Ascending aorta (tissue), 2 donors: ENCODE data around the gene KIF16B. TPM values are rescaled to one million over a fixed set of nuclear protein-coding genes. Genes with fewer than 3 reads are reported as not detected.

ENCODE experiments used
- DNase-seq, 2 donors: peaks; one replicate each; pipeline ENCODE4 v3.0.0-alpha.2; 2019; ENCODE audit warnings: low spot score in 2 of 2
- H3K27ac ChIP-seq, 2 donors: fragments of 200-600 bp; sonication (generic); one replicate each; pipeline ENCODE4 v1.5.1; 2016 to 2017; ENCODE audit warnings: mild to moderate bottlenecking in 1 of 2
- H3K27me3 ChIP-seq: fragments of 200-600 bp; sonication (generic); one replicate; pipeline ENCODE4 v1.5.1; 2017
- H3K36me3 ChIP-seq, 2 donors: fragments of 200-600 bp; sonication (generic); one replicate each; pipeline ENCODE4 v1.5.1; 2016
- H3K4me1 ChIP-seq, 2 donors: fragments of 200-600 bp; sonication (generic); one replicate each; pipeline ENCODE4 v1.5.1; 2016 to 2017; ENCODE audit warnings: mild to moderate bottlenecking in 1 of 2
- H3K4me3 ChIP-seq, 2 donors: fragments of 200-600 bp; sonication (generic); one replicate each; pipeline ENCODE4 v1.5.1; 2016 to 2017; ENCODE audit warnings: mild to moderate bottlenecking in 1 of 2
- H3K9me3 ChIP-seq, 2 donors: fragments of 200-600 bp; sonication (generic); one replicate each; pipeline ENCODE4 v1.5.1; 2016
- intact Hi-C: fragments of 100-400 bp; cut with DNase I; formaldehyde crosslinking; loops from one replicate; pipeline ENCODE4 v1.15.1; 2023
- total RNA-seq: library from RNA; depleted of rRNA; stranded (reverse); fragments of >200 nt; gene quantifications from one replicate; pipeline ENCODE4 v1.1.0, GENCODE V29; 2016
- TF ChIP-seq, protein P1 (sequence below), 3 experiments: fragments of 200-600 bp in 2 of 3; fragments of 450-650 bp in 1 of 3; sonication (generic) in 2 of 3; IDR thresholded peaks; one replicate each; pipeline ENCODE4 v1.5.1; 2016 to 2019; ENCODE audit warnings: antibody characterized with exemption in 3 of 3, mild to moderate bottlenecking in 1 of 3, moderate library complexity in 1 of 3

KIF16B gene
- total RNA-seq, 1 donor from 2014 or later, result 6.3 TPM

DNA sequence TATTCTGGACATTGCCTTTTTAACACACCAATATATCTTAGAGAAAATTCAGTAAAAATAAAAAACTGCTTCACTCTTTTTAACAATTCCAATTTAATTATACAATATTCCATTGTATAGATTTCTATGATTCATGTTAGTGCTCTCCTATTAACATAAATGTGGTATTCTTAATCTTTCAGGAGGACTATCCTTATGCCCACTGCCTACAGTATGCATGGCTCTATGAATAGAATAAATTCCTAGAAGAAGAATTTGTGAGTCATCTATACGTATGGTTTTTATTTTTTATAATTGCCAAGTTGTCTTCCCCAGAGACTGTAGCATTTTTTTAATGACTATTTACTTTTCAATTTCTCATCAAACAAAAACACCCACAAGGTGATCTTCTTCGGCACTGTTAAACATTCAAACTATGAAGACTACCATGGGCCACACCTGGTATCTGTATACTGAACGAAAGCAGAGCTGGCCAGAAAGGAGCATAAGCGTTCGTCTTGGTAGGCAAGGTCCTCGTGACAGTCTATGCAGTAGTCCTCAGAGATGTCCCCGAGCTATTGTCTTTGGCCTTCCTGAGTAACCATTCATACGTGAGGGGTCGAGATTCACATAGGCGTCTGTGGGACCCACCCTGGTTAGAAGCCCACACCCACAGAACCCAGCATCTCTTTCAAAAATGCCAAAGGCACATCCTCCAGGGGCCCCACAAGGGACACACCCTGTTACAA, 74.6 kb downstream of the KIF16B start:
- peaks cover 1 to 17% of the 10 kb centered on the region in 2 donors for H3K36me3 ChIP-seq
- intact Hi-C loops, result no loop called here
- no peaks in the 10 kb centered on the region for H3K4me1 ChIP-seq
- no peaks in the 10 kb centered on the region for H3K9me3 ChIP-seq
- TF ChIP-seq, protein P1, sequence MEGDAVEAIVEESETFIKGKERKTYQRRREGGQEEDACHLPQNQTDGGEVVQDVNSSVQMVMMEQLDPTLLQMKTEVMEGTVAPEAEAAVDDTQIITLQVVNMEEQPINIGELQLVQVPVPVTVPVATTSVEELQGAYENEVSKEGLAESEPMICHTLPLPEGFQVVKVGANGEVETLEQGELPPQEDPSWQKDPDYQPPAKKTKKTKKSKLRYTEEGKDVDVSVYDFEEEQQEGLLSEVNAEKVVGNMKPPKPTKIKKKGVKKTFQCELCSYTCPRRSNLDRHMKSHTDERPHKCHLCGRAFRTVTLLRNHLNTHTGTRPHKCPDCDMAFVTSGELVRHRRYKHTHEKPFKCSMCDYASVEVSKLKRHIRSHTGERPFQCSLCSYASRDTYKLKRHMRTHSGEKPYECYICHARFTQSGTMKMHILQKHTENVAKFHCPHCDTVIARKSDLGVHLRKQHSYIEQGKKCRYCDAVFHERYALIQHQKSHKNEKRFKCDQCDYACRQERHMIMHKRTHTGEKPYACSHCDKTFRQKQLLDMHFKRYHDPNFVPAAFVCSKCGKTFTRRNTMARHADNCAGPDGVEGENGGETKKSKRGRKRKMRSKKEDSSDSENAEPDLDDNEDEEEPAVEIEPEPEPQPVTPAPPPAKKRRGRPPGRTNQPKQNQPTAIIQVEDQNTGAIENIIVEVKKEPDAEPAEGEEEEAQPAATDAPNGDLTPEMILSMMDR (IDR thresholded peaks at IDR 0.05), result no peak
- DNase-seq, result no peak
- H3K27me3 ChIP-seq, result no peaks in the 10 kb centered on the region
- H3K27ac ChIP-seq, result no peak overlapping the region
- H3K4me3 ChIP-seq, result no peak overlapping the region

DNA sequence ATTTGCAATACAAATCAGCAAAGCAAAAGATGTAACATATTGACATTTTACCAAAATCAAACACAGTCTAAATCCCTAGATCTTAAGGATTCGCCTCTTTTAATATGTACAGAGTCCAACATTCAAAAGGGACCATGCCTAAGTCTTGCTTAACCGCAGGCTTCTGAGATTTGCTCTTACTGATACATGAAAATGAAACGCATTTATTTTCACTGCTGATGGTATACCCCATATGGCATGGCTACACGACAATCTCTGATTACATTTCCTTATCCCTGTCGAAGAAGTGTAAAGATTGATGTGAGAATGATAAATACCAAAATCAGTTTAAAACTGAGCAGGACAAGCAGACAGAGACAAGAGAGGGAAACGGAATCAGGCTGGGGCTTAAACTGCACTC, 75.4 kb downstream of the KIF16B start:
- Histone ChIP-seq H3K36me3 (peaks cover 0 to 16% of the 10 kb centered on the region in 2 donors), H3K27ac (no peak overlapping the region), H3K9me3 (no peaks in the 10 kb centered on the region), H3K4me1 (no peaks in the 10 kb centered on the region), H3K27me3 (no peaks in the 10 kb centered on the region), H3K4me3 (no peak overlapping the region)
- TF ChIP-seq, protein P1 (IDR thresholded peaks at IDR 0.05), result no peak
- intact Hi-C loops, result no loop called here
- no peak for DNase-seq

DNA sequence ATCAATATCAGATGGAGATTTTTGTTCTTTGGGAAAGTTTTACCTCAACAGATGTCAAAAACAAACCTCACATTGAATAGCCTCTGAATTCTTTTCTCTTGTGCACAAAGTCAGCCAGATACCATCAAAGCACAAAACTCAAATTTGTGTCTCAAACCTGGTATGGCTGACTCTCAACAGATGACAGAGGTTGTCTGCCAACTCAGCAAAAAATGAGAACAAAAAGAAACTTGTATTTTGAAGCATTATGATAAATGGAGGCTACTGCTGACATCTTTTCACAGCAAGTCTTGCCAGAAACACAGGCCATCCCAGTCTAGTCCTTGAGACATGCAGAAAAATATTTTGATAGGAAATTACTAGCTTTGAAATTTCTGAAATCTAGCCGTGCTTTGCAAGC, 79.8 kb downstream of the KIF16B start:
- no peak for DNase-seq
- no peaks in the 10 kb centered on the region for H3K4me1 ChIP-seq
- intact Hi-C loops, result no loop called here
- no peaks in the 10 kb centered on the region for H3K9me3 ChIP-seq
- peaks cover 0 to 25% of the 10 kb centered on the region in 2 donors for H3K36me3 ChIP-seq
- no peak overlapping the region for H3K4me3 ChIP-seq
- TF ChIP-seq, protein P1 (IDR thresholded peaks at IDR 0.05), result no peak
- no peak overlapping the region for H3K27ac ChIP-seq
- H3K27me3 ChIP-seq, result no peaks in the 10 kb centered on the region

DNA sequence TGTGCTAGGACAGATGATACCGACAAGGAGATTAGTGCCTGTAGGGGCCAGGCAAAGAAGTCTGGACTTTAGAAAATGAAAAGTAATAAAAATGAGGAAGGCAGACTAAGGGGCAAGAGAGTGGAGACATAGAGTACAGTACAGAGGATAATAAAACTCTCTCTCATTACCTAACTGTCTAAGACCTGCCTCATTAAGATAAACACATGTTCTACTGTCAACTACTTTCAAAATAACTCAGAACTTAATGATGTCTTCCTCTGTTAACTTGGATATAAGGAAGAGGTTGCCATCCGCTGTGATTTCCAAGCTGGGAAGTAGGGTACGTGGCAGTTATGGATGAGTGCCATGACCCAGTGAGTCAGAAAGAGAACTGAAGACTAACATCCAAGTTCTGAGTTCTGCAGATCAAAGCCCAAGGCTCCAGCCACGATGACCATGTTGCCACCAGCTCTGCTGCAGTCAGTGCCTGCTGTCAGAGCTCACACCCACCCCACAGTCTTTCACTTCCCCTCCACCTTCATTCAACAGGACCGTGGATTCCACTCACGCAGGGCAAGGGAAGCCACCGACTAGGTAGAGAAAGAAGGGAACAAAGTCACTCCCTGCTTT, 81.8 kb downstream of the KIF16B start:
- H3K4me3 ChIP-seq, result no peak overlapping the region
- intact Hi-C loops, result no loop called here
- no peak for DNase-seq
- H3K36me3 ChIP-seq, result peaks cover 0 to 25% of the 10 kb centered on the region in 2 donors
- TF ChIP-seq, protein P1 (IDR thresholded peaks at IDR 0.05), result no peak
- no peak overlapping the region for H3K27ac ChIP-seq
- H3K4me1 ChIP-seq, result no peaks in the 10 kb centered on the region
- no peaks in the 10 kb centered on the region for H3K27me3 ChIP-seq
- H3K9me3 ChIP-seq, result no peaks in the 10 kb centered on the region

DNA sequence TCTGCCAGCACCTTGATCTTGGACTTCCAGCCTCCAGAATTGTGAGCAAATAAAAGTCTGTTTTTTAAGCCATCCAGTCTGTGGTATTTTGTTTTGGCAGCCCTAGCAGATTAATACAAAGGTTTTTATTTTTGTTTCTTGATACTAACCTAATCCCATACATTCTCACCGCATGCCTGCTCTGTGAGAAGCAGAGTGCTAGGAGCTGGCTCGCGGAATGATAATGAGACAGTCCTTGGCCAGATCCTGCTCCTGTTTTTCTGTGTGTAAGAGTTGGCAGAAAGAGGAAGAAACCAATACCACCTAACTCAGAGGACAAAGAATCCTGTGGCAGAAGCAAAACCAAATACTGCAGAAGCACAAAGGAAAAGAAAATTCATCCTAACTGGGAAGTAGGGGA, 82.6 kb downstream of the KIF16B start:
- TF ChIP-seq, protein P1 (IDR thresholded peaks at IDR 0.05), result no peak
- intact Hi-C loops, result no loop called here

More for the DNA sequence above, 82.6 kb downstream of the KIF16B start:
- H3K4me3 ChIP-seq, result no peak overlapping the region
- no peak overlapping the region for H3K27ac ChIP-seq
- no peak for DNase-seq
- H3K9me3 ChIP-seq, result no peaks in the 10 kb centered on the region
- no peaks in the 10 kb centered on the region for H3K27me3 ChIP-seq
- H3K36me3 ChIP-seq, result peaks cover 0 to 25% of the 10 kb centered on the region in 2 donors
- H3K4me1 ChIP-seq, result no peaks in the 10 kb centered on the region
